GM18511 (cell line): ENCODE data around the gene SUSD6.
A peak's percentile ranks its signal among the peaks of the same experiment; 100 is the strongest.
"Not testable (repeated sequence)": the region's sequence is repeated elsewhere in the genome, so short reads cannot be mapped to it uniquely, and the experiment has no call there.

Experiments used
- ATAC-seq: cut with Tn5 transposase; IDR thresholded peaks from one replicate; pipeline ENCODE4 v1.9.1; 2021; ENCODE audit warnings: mild to moderate bottlenecking, moderate library complexity; ENCODE audit not compliant: unreplicated experiment

Gene SUSD6

DNA sequence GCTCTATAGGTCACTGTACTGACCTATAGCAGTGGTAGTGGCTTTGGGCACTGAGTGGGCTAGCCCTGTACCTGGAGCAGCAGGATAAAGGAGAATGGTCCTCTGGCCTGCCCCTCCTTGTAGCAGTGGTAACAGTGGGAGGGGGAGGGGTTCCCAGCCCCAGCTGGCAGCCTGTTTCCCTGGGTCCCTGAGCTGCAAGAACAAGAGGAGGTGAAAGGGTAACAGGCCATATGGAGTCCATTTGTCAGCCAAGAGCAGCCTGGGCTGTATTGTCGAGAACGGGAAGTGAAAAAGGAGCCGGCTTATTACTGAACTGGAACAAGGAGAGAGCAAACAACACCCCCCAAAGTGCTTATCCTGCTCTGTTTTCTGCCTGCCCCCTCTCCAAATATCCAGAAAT lies 81.7 kb downstream of the SUSD6 start:
- peak; percentile 63 for ATAC-seq

DNA sequence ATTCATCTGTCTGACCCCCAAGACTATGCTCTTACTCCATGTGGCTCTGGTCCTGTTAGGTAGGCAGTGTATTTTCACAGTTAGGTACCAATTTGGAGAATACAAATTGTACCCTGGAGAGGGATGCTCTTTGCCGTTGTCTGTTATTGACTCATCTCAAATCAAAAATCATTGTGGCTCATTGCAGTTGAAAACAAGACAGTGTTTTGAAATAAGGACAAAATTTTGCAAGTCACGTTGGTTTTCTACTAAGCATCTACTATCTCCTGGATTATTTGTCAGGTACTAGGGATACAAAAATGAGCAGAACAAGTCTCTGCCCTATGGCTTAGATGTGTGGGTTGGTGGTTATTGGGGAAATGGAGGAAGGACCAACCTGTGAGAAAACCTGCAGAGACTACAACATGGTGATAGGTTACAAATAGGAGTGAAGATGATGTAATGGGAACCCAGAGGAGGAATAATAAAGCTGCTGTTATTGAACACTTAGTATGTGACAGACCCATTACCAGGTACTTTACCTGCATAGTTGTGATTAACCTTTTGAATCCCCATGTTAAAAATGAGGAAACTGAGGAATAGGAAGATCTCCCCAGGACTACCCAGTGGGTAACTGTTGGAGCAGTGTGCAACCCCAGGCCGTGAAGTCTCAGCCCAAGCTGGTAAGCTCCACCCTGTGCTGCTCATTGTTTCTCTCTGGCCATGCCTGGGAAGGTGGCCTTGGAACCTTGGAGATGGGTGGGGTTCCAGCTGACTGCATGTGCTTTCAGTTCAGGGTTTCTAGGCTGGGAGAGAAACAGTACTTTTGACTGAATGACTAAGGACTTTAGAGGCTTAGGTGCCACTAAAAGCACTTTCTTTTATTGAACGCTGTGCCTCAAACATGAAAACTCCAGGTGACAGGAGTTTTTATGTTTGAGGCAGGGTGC lies 82.7 kb downstream of the SUSD6 start:
- ATAC-seq, result no peak

DNA sequence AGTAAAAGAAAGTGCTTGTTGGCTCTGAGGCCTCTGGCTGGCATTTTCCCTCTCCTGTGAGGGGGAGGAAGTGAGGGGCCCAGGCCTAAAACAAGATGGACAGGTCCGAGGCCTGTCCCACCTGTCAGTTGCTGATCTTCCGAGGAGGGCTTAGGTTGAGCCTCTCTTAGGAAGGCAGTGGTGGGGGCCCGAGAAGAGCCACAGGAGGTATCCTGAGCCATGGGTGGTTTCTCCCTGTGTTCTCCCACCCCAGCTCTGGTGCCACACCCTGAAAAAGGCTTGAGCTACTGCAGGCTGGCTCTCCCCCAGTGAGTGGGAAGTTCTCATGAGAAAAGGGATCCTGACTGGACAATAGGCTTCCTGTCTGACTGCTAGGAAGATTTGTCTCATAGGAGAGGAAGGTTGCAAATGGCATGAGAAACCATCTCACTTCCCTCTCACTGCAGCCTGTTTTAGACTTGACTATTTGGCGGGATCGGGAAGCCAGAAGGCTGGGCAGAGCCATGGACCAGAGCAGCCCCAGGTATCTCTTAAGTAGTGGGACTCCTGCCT lies 83.4 kb downstream of the SUSD6 start:
- no peak for ATAC-seq

DNA sequence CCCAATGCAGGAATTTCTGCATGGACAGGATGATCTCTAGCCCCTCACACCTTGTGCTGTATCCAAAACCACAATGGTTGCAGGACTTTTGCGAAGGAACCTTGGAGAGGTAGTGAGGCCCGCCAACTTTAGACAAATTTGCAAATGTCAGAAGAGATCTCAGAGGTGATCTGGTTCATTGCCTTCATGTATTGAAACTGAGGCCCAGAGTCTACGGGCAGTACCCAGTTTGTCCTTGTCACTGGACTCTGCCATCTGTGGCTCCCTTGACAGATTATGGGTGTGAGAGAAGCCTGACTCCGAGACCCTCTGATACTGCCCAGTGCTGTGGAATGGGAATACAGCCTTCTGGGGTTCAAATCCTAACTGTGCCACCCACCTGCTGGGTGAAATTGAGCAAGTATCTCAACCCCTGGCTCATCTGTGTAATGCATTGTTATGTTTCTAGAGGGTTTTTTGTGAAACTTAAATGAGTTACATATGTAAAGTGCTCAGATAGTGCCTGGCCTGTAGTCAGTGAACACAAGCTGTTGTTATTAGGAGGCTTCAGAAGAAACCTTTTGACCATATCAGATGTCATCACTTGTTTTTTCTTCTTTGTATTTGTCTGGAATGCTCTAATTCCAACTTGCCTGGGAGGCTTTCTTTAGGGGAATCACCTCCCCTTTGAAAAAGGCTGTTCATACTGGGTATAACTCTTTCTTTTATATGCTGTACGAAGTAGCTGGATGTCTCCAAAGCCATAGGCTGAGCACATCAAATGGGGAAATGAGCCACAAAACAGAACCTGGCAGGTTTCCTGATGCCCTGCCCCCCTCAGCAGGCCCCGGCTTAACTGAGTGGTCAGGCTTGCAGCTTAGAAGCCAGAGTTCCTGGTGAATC lies 84.2 kb downstream of the SUSD6 start:
- no peak for ATAC-seq

DNA sequence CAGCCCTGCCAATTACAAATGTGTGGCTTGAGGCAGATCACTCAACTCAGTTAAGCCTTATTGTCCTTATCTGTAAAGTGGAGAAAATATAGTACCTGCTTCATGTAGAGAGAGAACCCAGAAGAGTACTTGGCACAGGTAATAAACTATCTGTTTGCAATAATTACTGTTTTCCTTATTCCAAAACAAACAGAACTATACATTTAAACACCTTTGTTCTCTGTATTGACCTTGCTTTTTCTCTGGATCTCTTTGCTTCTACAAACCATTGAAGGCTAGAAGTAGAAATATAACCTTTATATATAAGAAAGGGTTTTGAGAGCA lies 84.8 kb downstream of the SUSD6 start:
- ATAC-seq, result no peak

DNA sequence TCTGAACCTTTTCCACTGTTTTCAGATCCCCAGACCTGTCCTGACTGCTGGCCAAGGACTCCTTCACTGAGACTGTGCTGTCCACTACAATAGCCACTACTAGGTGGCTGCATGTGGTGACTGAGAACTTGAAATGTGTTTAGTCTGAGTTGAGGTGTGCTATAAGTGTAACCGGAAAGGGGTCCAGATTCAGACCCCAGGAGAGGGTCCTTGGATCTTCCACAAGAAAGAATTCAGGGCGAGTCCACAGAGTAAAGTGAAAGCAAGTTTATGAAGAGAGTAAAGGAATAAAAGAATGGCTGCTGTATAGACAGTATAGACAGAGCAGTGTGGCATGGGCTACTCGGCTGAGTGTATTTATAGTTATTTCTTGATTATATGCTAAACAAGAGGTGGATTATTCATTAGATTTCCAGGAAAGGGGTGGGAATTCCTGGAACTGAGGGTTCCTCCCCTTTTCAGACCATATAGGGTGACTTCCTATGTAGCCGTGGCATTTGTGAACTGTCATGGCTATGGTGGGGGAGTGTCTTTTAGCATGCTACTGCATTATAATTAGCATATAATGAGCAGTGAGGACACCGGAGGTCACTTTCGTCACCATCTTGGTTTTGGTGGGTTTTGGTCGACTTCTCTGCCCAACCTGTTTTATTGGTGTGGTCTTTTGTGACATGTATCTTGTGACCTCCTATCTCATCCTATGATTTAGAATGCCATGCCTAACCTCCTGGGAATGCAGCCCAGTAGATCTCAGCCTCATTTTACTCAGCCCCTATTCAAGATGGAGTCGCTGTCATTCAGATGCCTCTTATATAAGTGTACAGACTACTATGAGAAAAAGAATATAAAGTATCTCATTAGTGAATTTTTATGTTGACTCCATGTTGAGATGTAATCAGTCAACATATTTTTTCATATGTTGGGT lies 85.5 kb downstream of the SUSD6 start:
- ATAC-seq, result no peak

DNA sequence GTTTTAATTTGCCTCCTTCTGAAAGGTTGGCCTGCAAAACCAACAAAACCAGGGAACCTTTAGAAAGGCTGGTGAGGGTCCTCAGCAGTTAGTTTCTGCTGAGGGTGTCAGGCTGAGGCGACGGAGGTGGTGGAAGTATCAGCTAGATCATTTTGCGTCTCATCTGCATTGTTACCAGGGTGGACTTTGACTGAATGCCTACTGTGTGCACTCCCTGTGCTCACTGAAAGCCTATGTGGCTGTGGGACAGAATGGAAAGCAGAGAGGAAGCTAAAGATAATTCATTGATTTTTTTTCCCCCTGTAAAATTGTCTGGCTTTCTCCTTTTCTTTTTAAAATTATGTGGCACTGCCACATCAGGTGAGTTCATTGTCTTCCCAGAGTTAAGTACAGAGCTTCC lies 87.2 kb downstream of the SUSD6 start:
- no peak for ATAC-seq

DNA sequence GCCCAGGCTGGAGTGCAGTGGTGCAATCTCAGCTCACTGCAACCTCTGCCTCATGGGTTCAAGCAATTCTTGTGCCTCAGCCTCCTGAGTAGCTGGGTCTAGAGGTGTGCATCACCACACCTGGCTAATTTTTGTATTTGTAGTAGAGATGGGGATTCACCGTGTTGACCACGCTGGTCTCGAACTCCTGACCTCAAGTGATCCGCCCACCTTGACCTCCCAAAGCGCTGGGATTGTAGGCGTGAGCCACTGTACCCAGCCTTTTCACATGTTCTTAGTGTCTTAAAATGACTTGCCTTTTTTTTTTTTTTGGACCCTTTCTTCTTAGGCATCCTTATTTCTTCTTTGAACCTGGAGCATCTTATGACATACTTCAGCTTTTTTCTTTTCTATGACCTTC lies 87.8 kb downstream of the SUSD6 start:
- ATAC-seq, result not testable (repeated sequence)

DNA sequence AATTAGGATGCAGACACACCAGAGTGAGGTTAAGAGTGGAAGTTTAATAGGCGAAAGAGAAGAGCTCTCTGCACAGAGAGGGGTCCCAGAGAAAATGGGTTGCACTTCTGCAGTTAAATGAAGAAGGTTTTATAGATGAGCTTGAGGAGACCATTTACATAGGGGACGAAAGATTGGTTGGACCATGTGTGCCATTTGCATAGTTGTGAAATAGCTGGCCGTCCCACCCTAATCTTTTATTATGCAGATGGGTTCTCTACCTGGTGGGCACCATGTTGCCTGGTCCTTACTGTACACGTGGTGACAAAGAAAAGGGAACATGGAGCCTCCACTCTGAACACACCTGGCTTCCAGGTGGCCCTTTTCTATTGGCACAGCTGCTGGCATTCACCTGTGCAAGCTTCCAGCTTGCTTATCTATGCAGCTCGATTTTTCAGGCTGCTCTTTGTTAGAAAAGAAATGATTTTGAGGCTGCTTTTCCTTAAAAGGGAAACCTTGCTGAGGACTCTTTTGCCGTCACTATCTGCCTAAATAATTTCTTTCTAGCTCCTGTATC lies 88.4 kb downstream of the SUSD6 start:
- no peak for ATAC-seq

DNA sequence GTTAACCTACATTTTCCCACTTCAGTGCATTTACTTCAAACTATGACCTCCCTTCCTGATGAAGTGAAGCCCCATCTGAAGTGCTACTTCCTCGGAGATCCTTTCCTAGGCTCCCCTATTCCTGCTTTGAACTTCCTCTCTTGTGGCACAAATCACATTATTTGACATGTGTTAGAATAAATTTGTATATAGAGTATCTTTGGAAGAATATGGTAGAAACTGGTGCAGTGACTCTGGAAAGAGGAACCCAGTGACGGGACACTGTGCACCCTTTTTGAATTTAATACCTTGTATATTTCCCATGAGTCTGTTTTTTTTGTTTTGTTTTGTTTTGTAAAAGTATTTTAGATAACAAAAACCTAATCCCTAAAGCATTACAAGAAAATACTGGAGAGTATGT lies 89.2 kb downstream of the SUSD6 start:
- ATAC-seq, result no peak

DNA sequence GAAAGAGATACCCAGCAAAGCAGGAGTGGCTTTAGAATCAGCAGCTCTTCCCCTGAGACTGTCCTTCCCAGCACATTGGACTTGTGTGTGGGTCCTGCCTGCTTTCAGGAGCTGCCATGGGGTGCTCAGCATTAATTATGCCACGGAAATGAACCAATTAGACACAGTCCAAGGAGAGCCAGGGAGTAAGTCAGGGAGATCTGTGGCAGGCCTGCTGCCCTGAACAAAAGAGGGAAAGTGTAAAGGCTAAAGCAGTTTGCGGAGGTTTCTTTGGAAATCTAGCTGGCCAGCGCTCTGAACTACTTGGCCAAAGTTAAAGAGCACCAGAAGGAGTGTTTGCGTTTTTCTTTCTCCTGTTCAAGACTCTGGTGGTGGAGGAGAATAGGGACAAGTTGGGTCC lies 89.9 kb downstream of the SUSD6 start:
- ATAC-seq, result no peak

DNA sequence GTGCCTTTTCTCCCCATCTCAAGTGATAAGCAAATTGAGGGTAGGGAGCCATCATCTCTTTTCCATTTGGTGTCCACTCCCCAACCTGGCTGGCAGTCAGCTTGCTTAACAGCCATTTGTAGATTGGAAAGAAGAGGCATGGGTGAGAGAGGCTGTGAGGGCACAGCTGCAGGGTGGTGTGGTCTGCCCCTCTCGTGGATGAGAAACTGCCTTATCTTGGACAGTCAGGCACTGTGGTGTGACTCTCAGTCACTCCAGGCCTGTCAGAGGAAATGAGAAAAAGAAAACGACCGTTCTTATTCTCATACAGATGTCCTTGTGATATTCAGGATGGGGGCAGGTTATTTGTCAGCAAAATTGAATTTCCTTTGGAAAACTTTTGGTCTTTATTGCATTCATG lies 90.5 kb downstream of the SUSD6 start:
- peak; percentile 68 for ATAC-seq

DNA sequence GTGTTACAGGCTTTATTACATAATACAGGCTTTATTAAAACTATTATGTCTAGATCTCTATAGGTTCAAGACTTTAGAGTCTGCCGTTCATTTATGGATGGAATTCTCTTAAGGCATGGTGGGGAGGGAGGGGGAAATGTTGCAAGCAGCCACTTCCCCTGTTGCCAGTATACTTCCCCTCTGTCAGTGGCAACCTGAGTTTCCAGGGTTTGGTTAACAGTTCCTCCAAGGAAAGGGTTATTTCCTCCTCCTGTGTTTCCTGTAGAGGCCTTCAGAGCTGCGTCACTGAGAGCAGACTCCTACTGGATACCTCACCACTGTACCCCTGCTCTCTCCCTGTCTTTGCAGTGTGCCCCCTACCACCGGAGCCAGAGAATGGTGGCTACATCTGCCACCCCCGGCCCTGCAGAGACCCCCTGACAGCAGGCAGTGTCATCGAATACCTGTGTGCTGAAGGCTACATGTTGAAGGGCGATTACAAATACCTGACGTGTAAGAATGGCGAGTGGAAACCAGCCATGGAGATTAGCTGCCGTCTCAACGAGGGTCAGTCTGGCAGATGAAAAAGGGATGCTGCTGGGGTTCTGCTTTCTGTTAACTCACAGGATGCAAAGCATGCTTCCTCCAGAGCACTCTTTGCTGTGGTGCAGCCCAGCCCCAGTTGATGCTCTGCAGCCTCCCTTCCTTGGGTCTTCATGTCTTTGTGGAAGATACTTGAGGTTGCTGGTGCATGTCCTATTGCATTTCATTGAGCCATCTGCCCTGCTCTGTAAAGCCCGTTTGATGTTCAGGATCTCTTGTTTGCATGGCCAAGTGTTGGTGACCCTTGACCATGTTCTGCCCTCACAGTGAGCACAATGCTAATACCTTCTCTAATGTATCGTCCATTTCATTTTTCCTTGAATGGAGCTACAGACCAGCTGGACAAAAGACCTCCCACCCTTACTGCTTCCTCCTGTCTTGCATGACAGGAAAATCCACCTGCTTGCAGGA lies 91.9 kb downstream of the SUSD6 start:
- ATAC-seq, result no peak

DNA sequence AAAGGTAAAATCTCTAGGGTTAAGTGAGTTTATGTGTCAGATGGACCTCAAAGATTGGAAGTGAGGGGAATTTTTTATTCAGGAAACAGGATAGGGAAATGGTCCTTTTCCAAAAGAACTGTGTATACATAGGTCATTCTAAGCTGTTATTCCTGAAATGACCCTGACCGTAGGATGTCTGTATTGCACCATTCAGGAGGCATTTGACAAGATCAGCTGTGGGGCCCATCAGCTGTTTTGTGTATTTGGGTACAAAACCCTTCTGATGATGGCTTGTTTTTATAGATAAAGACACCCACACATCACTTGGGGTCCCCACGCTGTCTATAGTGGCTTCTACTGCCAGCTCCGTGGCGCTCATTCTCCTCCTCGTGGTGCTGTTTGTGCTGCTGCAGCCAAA lies 92.9 kb downstream of the SUSD6 start:
- no peak for ATAC-seq

DNA sequence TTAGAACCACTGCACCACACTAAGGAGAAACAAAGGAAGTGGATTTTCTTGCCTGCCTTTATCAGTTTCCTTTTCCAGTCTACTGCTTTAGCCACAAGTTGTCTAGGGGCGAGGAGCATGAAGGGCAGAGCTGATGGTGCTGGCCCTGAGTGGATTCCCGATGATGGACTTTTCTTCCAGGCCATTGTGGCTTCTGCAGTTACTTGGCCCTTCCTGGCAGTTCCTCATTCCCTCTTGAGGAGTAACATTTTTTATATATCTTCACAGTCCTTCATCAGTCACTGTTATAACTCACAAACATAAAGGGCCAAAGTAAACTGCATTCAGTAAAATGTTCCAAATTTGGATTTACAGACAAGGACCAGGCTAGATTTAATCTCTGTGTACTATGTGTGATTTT lies 94.3 kb downstream of the SUSD6 start:
- ATAC-seq, result no peak

DNA sequence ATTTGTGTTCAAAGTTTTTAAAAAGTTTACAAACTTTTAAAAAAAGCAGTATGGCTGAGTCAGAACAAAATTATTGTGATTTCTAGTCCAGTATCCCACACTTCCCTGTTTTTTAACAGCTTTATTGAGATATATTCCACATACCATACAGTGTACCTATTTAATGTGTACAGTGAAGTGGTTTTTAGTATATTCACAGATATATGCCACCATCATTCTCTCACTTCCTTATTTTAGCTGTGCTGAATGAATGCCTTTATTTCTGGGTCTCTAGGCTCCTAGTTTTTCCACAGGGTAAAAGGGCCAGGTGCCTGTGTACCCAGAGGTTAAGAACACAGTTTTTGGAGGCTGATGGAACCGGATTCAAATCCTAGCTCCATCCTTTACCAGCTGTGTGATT lies 96.7 kb downstream of the SUSD6 start:
- ATAC-seq, result no peak

DNA sequence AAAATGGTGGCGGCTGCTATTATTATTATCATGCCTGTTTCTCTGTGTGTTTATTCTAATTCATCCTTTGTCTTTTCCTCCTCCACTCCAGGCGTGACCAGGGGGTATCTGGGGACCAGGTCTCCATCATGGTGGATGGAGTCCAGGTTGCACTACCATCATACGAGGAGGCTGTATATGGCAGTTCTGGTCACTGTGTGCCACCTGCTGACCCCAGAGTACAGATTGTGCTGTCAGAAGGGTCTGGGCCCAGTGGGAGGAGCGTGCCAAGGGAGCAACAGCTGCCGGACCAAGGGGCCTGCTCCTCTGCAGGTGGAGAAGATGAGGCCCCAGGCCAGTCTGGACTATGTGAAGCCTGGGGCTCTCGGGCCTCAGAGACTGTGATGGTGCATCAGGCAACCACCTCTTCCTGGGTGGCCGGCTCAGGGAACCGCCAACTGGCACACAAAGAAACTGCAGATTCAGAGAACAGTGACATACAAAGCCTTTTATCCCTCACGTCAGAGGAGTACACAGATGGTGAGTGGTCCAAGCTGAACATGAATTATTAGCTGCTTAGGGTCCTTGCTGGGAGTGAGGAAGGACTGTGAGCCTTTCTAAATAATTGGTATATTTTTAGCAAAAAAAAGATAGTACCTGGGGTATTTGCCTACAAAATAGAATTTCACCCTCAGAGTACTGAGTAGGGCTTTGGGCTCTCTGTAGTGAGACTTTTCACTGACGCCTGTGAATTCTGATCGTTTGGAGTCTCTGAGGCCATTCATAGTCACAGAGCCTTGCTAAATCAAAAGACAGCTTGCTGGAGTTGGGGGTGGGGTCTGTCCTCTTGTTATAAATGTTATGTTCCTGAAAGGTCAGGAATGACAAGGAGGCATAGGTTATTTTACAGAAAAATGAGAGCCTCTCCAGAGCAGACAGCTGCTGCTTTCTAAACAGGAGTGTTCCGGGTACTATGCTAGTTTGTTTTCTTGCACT lies 97.5 kb downstream of the SUSD6 start:
- no peak for ATAC-seq

DNA sequence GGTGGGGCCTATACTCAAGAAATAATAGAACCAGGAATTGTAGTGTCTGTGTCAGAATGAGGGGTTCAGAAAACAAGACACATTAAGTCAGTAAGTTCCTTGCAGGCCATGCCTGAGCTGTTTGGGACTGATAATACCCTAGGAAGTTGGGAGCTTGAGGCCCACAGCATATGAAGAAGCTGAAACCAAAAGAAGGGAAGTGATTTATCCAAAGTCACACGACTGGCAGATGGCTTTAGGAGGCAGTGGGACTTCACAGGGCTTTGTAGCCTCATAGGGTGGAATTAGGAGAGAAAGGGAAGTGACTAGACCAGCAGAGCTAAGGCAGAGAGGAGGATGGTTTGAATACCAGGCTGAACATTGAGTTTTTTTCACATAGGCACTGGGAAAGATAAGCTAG lies 99.0 kb downstream of the SUSD6 start:
- ATAC-seq, result no peak
